Esophagus muscularis mucosa (tissue), 4 donors: ENCODE measurements around the gene STARD5.

Experiments
- EP300 ChIP-seq: sonication (generic); formaldehyde crosslinking; IDR thresholded peaks from one replicate; pipeline ENCODE4 v1.6.1; 2017; ENCODE audit warnings: antibody characterized with exemption
- POLR2A ChIP-seq: fragments of 450-650 bp; IDR thresholded peaks from one replicate; pipeline ENCODE4 v1.6.1; 2017; ENCODE audit warnings: antibody characterized with exemption, moderate library complexity, mild to moderate bottlenecking, low read depth
- POLR2AphosphoS5 ChIP-seq, 2 donors: sonication (generic); formaldehyde crosslinking; IDR thresholded peaks; one replicate each; pipeline ENCODE4 v1.6.1; 2017; ENCODE audit warnings: antibody characterized with exemption in 2 of 2
- TF ChIP-seq, protein P1 (sequence below), 3 experiments: fragments of 200-600 bp in 2 of 3; fragments of 450-650 bp in 1 of 3; sonication (generic) in 2 of 3; IDR thresholded peaks; one replicate each; pipeline ENCODE4 v1.5.1; 2017 to 2019; ENCODE audit warnings: antibody characterized with exemption in 3 of 3, mild to moderate bottlenecking in 2 of 3, moderate library complexity in 1 of 3

DNA sequence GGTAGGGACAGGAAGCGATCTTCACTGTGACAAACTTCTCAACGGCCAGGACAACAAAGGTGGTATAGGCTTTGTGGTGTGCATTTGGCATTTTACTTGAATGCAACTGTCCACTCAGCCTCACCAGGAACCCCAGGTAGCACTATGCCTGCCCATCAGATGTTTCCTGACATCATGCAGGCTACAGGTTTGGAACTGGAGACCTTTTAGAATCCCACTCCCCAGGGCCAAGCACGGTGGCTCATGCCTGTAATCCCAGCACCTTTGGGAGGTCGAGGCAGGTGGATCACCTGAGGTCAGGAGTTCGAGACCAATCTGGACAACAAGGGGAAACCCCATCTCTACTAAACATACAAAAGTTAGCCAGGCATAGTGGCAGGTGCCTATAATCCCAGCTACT is 9.6 kb downstream of the STARD5 start:
- TF ChIP-seq, protein P1, sequence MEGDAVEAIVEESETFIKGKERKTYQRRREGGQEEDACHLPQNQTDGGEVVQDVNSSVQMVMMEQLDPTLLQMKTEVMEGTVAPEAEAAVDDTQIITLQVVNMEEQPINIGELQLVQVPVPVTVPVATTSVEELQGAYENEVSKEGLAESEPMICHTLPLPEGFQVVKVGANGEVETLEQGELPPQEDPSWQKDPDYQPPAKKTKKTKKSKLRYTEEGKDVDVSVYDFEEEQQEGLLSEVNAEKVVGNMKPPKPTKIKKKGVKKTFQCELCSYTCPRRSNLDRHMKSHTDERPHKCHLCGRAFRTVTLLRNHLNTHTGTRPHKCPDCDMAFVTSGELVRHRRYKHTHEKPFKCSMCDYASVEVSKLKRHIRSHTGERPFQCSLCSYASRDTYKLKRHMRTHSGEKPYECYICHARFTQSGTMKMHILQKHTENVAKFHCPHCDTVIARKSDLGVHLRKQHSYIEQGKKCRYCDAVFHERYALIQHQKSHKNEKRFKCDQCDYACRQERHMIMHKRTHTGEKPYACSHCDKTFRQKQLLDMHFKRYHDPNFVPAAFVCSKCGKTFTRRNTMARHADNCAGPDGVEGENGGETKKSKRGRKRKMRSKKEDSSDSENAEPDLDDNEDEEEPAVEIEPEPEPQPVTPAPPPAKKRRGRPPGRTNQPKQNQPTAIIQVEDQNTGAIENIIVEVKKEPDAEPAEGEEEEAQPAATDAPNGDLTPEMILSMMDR (IDR thresholded peaks at IDR 0.05) = no peak
- TF ChIP-seq POLR2AphosphoS5 (IDR thresholded peaks at IDR 0.05) = no peak
- TF ChIP-seq POLR2A = no peak
- TF ChIP-seq EP300 = no peak
